Left forelimb (tissue), 1 donor: ENCODE measurements around the gene SLX9.

Experiments used
- DNase-seq: peaks from one replicate; pipeline ENCODE4 v3.0.0-alpha.2; 2018; ENCODE audit warnings: low spot score

SLX9 gene

GRCh38 chr21:44977616-44978340 lies 37.9 kb downstream of the SLX9 start:
- no peak for DNase-seq

GRCh38 chr21:44979687-44980561 lies 40.1 kb downstream of the SLX9 start:
- no peak for DNase-seq

GRCh38 chr21:44980562-44981489 lies 41.0 kb downstream of the SLX9 start:
- DNase-seq: no peak

- DNase-seq: no peak
These were observed 42.9 kb downstream of the SLX9 start for GRCh38 chr21:44982558-44983250.

GRCh38 chr21:44983421-44984206 lies 43.8 kb downstream of the SLX9 start:
- no peak for DNase-seq

GRCh38 chr21:44984428-44984791 lies 44.6 kb downstream of the SLX9 start:
- no peak for DNase-seq

GRCh38 chr21:44984792-44985440 lies 45.1 kb downstream of the SLX9 start:
- no peak for DNase-seq

GRCh38 chr21:44985441-44986401 lies 45.9 kb downstream of the SLX9 start:
- no peak for DNase-seq

- no peak for DNase-seq
These were observed 46.9 kb downstream of the SLX9 start for GRCh38 chr21:44986471-44987291.

- no peak for DNase-seq
These were observed 47.6 kb downstream of the SLX9 start for GRCh38 chr21:44987301-44987885.

- DNase-seq: no peak
These were observed 48.2 kb downstream of the SLX9 start for GRCh38 chr21:44987886-44988606.

- no peak for DNase-seq
These were observed 49.0 kb downstream of the SLX9 start for GRCh38 chr21:44988607-44989536.

GRCh38 chr21:44989537-44989886 lies 49.7 kb downstream of the SLX9 start:
- DNase-seq: no peak

GRCh38 chr21:44989943-44990780 lies 50.3 kb downstream of the SLX9 start:
- no peak for DNase-seq

- DNase-seq: no peak
These were observed 51.1 kb downstream of the SLX9 start for GRCh38 chr21:44990921-44991320.
